ENCODE measurements around the gene TCTN3. TPM values are rescaled to one million over a fixed set of nuclear protein-coding genes. Genes with fewer than 3 reads are reported as not detected.
"Not testable (repeated sequence)": the region's sequence is repeated elsewhere in the genome, so short reads cannot be mapped to it uniquely, and the experiment has no call there.

Gene TCTN3
- 43.2 and 52.8 TPM in 2 replicates for total RNA-seq (2014; rRNA removed)
- polyA plus RNA-seq (2012) = 31.7 TPM

- DNase-seq (ENCODE audit: low read depth) = peak; percentile 99
These were observed at the start of gene TCTN3 for GRCh38 chr10:95693668-95694534. Gene TCTN3, minus strand, starts transcription at chr10:95693927. Its CDS starts 28 bp downstream, at chr10:95693899.

- DNase-seq (ENCODE audit: low read depth) = no peak
These were observed 49.3 kb upstream of the TCTN3 start for GRCh38 chr10:95742962-95743535.

GRCh38 chr10:95742485-95742884, 48.8 kb upstream of the TCTN3 start:
- no peak for DNase-seq (ENCODE audit: low read depth)

GRCh38 chr10:95741807-95742467, 48.2 kb upstream of the TCTN3 start:
- DNase-seq (ENCODE audit: low read depth) = no peak

- DNase-seq (ENCODE audit: low read depth) = no peak
These were observed 45.3 kb upstream of the TCTN3 start for GRCh38 chr10:95739056-95739455.

- not testable (repeated sequence) for DNase-seq (ENCODE audit: low read depth)
These were observed 39.2 kb upstream of the TCTN3 start for GRCh38 chr10:95732907-95733306.

GRCh38 chr10:95730233-95730632, 36.5 kb upstream of the TCTN3 start:
- no peak for DNase-seq (ENCODE audit: low read depth)

GRCh38 chr10:95729323-95730055, 35.8 kb upstream of the TCTN3 start:
- no peak for DNase-seq (ENCODE audit: low read depth)

- DNase-seq (ENCODE audit: low read depth) = peak; percentile 61
These were observed 34.8 kb upstream of the TCTN3 start for GRCh38 chr10:95728526-95728925.

- not testable (repeated sequence) for DNase-seq (ENCODE audit: low read depth)
These were observed 28.8 kb upstream of the TCTN3 start for GRCh38 chr10:95722496-95722895.

GRCh38 chr10:95720745-95721144, 27.0 kb upstream of the TCTN3 start:
- DNase-seq (ENCODE audit: low read depth) = not testable (repeated sequence)

GRCh38 chr10:95716866-95717265, 23.1 kb upstream of the TCTN3 start:
- no peak for DNase-seq (ENCODE audit: low read depth)

GRCh38 chr10:95716466-95716865, 22.7 kb upstream of the TCTN3 start:
- no peak for DNase-seq (ENCODE audit: low read depth)

- DNase-seq (ENCODE audit: low read depth) = no peak
These were observed 17.8 kb upstream of the TCTN3 start for GRCh38 chr10:95711492-95711891.

- no peak for DNase-seq (ENCODE audit: low read depth)
These were observed 13.3 kb upstream of the TCTN3 start for GRCh38 chr10:95706990-95707389.

GRCh38 chr10:95706573-95706972, 12.8 kb upstream of the TCTN3 start:
- no peak for DNase-seq (ENCODE audit: low read depth)

GRCh38 chr10:95698415-95698814, 4.7 kb upstream of the TCTN3 start:
- DNase-seq (ENCODE audit: low read depth) = no peak

GRCh38 chr10:95697429-95697828, 3.7 kb upstream of the TCTN3 start:
- DNase-seq (ENCODE audit: low read depth) = no peak

GRCh38 chr10:95694665-95695064, 938 bp upstream of the TCTN3 start:
- DNase-seq (ENCODE audit: low read depth) = no peak

- DNase-seq (ENCODE audit: low read depth) = peak; percentile 1
These were observed 558 bp downstream of the TCTN3 start for GRCh38 chr10:95693071-95693667.

- DNase-seq (ENCODE audit: low read depth) = no peak
These were observed 2.4 kb downstream of the TCTN3 start for GRCh38 chr10:95691281-95691680.
